T-cell (primary cell): Measurements from ENCODE around the gene SLC66A2. TPM values are rescaled to one million over a fixed set of nuclear protein-coding genes. Genes with fewer than 3 reads are reported as not detected.

Experiments
- ATAC-seq, 4 experiments: fragments of 200-7000 bp in 3 of 4; fragments of 150-1000 bp in 1 of 4; cut with Tn5 transposase; replicated peaks in 1 of 4; 1 replicate in 3 of 4; 2 replicates in 1 of 4; pipeline ENCODE4 v1.10.0; 2021; ENCODE audit warnings: moderate library complexity in 3 of 4, mild to moderate bottlenecking in 2 of 4, moderate number of reproducible peaks in 1 of 4
- CTCF ChIA-PET, 2 donors: fragments of 300-600 bp; sonication (Branson Sonifier 250); formaldehyde crosslinking; loops; one replicate each; lab custom pipeline; 2022; ENCODE audit warnings: antibody characterized with exemption in 2 of 2; lab: Charles Lee
- POLR2A ChIA-PET, 2 donors: fragments of 300-600 bp; sonication (Branson Sonifier 250); formaldehyde crosslinking; loops; one replicate each; lab custom pipeline; 2022; ENCODE audit warnings: antibody characterized with exemption in 2 of 2; lab: Charles Lee
- DNase-seq, 35 experiments: peaks; one replicate each; pipeline versions ENCODE4 v3.0.0 to v3.0.0-alpha.2; 2013 to 2023
- H3K27ac ChIP-seq: one replicate; pipeline ENCODE4 v1.5.1; 2013; ENCODE audit warnings: low read length
- H3K27me3 ChIP-seq, 2 experiments: replicated peaks in 1 of 2; 1 replicate in 1 of 2; 2 replicates in 1 of 2; pipeline versions ENCODE4 v1.6.1 to v1.7.0; 2013; ENCODE audit warnings: low read length in 1 of 2, mixed read lengths in 1 of 2; ENCODE audit not compliant: control insufficient read depth in 2 of 2, insufficient read depth in 2 of 2; ENCODE audit errors: extremely low read depth in 1 of 2
- H3K36me3 ChIP-seq, 2 donors: 1 replicate in 1 of 2; 2 replicates in 1 of 2; pipeline versions ENCODE4 v1.6.1 to v1.7.0; 2013; ENCODE audit warnings: low read length in 1 of 2; ENCODE audit not compliant: control insufficient read depth in 2 of 2, insufficient read depth in 1 of 2; ENCODE audit errors: extremely low read depth in 1 of 2
- H3K4me1 ChIP-seq, 2 experiments: 1 replicate in 1 of 2; 2 replicates in 1 of 2; pipeline versions ENCODE4 v1.6.1 to v1.7.0; 2013; ENCODE audit warnings: low read length in 2 of 2, mixed read lengths in 1 of 2; ENCODE audit not compliant: insufficient read depth in 2 of 2, control insufficient read depth in 1 of 2; ENCODE audit errors: extremely low read depth in 1 of 2
- H3K4me3 ChIP-seq, 2 donors: 1 replicate in 1 of 2; 2 replicates in 1 of 2; pipeline versions ENCODE4 v1.5.1 to v1.7.0; 2013; ENCODE audit warnings: mild to moderate bottlenecking in 2 of 2, low read length in 1 of 2, moderate library complexity in 1 of 2; ENCODE audit not compliant: control insufficient read depth in 1 of 2; ENCODE audit errors: extremely low read depth in 1 of 2
- H3K9me3 ChIP-seq: 2 replicates; pipeline ENCODE4 v1.7.0; 2013
- H3K27ac Mint-ChIP-seq, 2 donors: one replicate each; pipeline ENCODE4 v1.8.0; 2020 to 2021; ENCODE audit warnings: mild to moderate bottlenecking in 2 of 2, mixed read lengths in 2 of 2
- H3K27me3 Mint-ChIP-seq, 2 donors: one replicate each; pipeline ENCODE4 v1.8.0; 2021 to 2022; ENCODE audit warnings: mixed read lengths in 2 of 2
- H3K36me3 Mint-ChIP-seq: one replicate; pipeline ENCODE4 v1.8.0; 2021; ENCODE audit warnings: mixed read lengths
- H3K4me1 Mint-ChIP-seq, 3 donors: one replicate each; pipeline ENCODE4 v1.8.0; 2020 to 2022; ENCODE audit warnings: mixed read lengths in 3 of 3, mild to moderate bottlenecking in 1 of 3
- H3K4me3 Mint-ChIP-seq, 3 donors: one replicate each; pipeline ENCODE4 v1.8.0; 2020 to 2022; ENCODE audit warnings: mild to moderate bottlenecking in 3 of 3, mixed read lengths in 3 of 3, moderate library complexity in 3 of 3
- H3K9me3 Mint-ChIP-seq, 3 donors: one replicate each; pipeline ENCODE4 v1.8.0; 2020 to 2022; ENCODE audit warnings: mixed read lengths in 3 of 3
- WGBS: methylation state at CpG from one replicate; pipeline ENCODE4 v1.1.5; 2013; ENCODE audit warnings: missing lambda C conversion rate; ENCODE audit not compliant: insufficient coverage; 5-methylcytosine and 5-hydroxymethylcytosine counted together
- total RNA-seq, 35 experiments: library from RNA in 6 of 35; stranded (reverse) in 6 of 35; fragments of 120-200 nt in 1 of 35; gene quantifications; one replicate each; pipeline versions ENCODE4 v1.2.1 to v1.2.4 and lab custom pipeline; 2013 to 2026

SLC66A2 gene
- total RNA-seq, 5 donors from 2014 or later (not counting 1 experiment from before 2014, with no cell fraction given) = 28.4 to 66.5 (median 37.6) TPM

DNA sequence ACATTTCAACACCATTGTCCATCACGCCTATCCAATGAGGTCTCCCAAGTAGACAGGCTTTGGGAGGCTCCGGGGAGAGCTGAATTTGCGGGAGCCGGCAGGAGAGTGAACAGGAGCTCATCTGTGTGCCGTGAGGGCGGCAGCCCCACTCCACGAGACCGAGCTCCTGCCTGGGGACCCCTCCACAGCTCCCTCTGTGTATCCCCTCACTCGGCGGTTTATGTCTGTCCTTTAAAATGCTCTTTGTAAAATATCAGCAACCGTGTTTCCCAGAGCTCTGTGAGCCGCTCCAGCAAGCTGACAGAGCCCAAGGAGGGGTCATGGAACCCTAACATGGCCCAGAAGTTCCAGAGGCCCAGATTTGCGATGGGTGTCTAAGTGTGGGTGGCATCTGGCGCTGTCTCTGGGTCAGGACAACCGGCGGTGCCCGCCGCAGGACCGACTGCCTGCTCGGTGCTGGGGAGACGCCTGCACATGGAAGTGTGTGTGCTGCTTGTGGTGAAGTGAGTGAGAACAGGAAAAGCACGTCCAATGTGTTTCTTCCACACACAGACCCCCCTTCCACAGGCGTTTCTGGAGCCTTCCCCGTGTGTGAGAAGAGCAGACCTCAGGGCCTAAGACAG lies 34.8 kb downstream of the SLC66A2 start:
- CTCF ChIA-PET = interaction anchor here in 1 of 2 donors (0.5 kb wide), 1 partner anchor 10 kb away, joined by 4 read pairs; no protein-coding TSS in a partner anchor
- no peak for DNase-seq
- H3K36me3 Mint-ChIP-seq = peaks cover 35% of the 10 kb centered on the region
- WGBS = 99% methylated on average over 14 of the region's 24 CpGs
- no peak overlapping the region for H3K4me3 Mint-ChIP-seq
- Histone ChIP-seq H3K27me3 (no peaks in the 10 kb centered on the region), H3K4me3 (no peak overlapping the region), H3K9me3 (no peaks in the 10 kb centered on the region), H3K27ac (no peak overlapping the region), H3K4me1 (peaks cover 9 to 29% of the 10 kb centered on the region in 2 experiments), H3K36me3 (peaks cover 9 to 13% of the 10 kb centered on the region in 2 donors)
- H3K27ac Mint-ChIP-seq = no peak overlapping the region
- no peaks in the 10 kb centered on the region for H3K27me3 Mint-ChIP-seq
- no peaks in the 10 kb centered on the region for H3K9me3 Mint-ChIP-seq
- no peak for ATAC-seq
- POLR2A ChIA-PET = no interaction called here
- peaks cover 19 to 33% (median 26%) of the 10 kb centered on the region in 3 donors for H3K4me1 Mint-ChIP-seq

DNA sequence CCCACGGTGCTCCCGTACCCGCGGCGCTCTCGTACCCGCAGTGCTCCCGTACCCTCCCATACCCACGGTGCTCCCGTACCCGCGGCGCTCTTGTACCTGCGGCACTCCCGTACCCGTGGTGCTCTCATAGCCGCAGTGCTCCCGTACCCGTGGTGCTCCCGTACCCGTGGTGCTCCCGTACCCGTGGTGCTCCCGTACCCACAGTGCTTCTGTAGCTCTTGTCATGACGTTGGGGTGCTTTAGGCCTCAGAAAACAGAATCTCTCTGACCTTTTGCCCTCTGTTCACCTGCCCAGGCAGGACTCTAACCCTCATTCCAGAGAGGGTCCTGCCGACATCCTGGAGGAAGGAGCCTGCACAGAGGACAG lies 35.3 kb downstream of the SLC66A2 start:
- DNase-seq (no peak), ATAC-seq (no peak)
- no peak overlapping the region for H3K4me3 ChIP-seq
- H3K9me3 ChIP-seq = no peaks in the 10 kb centered on the region
- no peak overlapping the region for H3K4me3 Mint-ChIP-seq
- peaks cover 35% of the 10 kb centered on the region for H3K36me3 Mint-ChIP-seq
- H3K4me1 ChIP-seq = peaks cover 9 to 32% of the 10 kb centered on the region in 2 experiments
- peaks cover 19 to 33% (median 26%) of the 10 kb centered on the region in 3 donors for H3K4me1 Mint-ChIP-seq
- no peaks in the 10 kb centered on the region for H3K27me3 ChIP-seq
- ChIA-PET CTCF (no interaction called here), POLR2A (no interaction called here)
- H3K27ac ChIP-seq = no peak overlapping the region
- no peaks in the 10 kb centered on the region for H3K9me3 Mint-ChIP-seq
- no peak overlapping the region for H3K27ac Mint-ChIP-seq
- peaks cover 9 to 13% of the 10 kb centered on the region in 2 donors for H3K36me3 ChIP-seq
- no peaks in the 10 kb centered on the region for H3K27me3 Mint-ChIP-seq
- WGBS = 74% methylated on average over 12 of the region's 26 CpGs

DNA sequence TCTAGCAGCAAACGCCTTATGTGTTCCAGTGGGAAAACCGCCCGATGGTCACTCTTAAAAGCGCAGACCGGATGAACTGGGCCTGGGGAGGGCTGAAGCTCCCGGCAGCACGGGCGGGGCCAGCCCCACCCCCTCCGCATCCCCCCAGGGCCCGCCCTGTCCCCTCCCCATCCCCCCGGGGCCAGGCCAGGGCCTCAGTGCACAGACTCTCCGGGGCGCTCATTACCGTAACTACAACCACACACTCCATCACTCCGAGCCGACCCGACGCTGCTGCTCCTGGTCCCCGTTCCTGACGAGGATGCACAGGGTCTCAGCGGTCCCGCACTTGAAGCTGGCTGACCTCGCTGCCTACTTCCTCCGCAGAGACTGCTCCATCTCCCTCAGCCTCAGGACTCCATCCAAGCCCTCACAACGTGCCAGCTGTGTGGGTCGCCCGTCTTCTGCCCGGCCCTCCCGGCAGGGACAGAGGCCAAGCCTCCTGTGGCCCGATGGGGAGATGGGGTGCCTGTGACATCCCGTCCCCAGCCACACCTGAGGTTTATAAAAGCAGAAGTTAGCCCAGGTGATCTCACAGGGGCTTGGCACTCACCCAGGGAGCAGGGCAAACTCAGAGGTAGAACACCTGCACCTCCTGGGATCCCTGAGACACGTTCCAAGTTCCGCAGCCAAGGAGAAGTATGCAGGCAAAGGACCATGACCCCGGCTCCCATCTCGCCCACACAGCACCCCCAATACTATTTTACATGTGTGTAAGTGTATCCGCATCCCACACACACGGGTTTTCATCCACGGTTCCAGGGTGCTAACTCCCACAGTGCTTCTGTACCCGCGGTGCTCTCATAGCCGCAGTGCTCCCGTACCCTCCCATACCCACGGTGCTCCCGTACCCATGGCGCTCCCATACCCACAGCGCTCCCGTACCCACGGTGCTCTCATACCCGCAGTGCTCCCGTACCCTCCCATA lies 36.0 kb downstream of the SLC66A2 start:
- Mint-ChIP-seq H3K27ac (no peak overlapping the region), H3K27me3 (no peaks in the 10 kb centered on the region), H3K36me3 (peaks cover 35% of the 10 kb centered on the region), H3K4me3 (no peak overlapping the region), H3K4me1 (peaks cover 20 to 35% (median 29%) of the 10 kb centered on the region in 3 donors), H3K9me3 (no peaks in the 10 kb centered on the region)
- Histone ChIP-seq H3K4me3 (no peak overlapping the region), H3K36me3 (peaks cover 9 to 13% of the 10 kb centered on the region in 2 donors), H3K27me3 (no peaks in the 10 kb centered on the region), H3K4me1 (peaks cover 9 to 32% of the 10 kb centered on the region in 2 experiments), H3K9me3 (no peaks in the 10 kb centered on the region), H3K27ac (no peak overlapping the region)
- CTCF ChIA-PET = no interaction called here
- ATAC-seq = no peak
- 94% methylated on average over 40 of the region's 50 CpGs for WGBS
- no peak for DNase-seq
- POLR2A ChIA-PET = no interaction called here

DNA sequence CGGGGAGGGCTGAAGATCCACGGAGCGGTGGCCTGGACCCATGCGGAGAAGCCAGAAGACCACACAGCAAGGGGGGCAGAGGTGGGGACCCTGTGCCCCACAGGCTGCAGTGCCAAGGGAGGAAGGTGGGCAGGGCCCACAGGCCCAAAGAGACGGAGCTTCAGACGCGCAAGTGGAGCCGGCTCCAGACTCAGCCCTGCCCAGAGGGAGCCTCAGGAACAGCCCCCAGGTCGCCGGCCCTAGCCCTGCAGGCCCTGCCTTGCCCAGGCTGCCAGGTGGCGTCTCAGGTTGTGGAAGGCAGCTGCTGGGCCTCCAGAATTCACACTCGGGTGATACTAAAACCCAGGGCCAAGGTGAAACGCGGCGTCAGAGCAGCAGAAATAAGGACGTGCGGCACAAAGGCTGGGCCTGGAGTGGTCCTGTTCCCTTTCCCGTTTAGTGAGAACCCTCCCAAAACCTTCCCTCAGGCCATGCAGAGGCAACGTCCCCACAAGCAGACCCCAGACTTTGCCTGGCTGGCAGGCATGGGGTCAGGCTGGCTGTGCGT lies 36.8 kb downstream of the SLC66A2 start:
- Histone ChIP-seq H3K27ac (no peak overlapping the region), H3K4me1 (peaks cover 9 to 32% of the 10 kb centered on the region in 2 experiments), H3K36me3 (peaks cover 9 to 13% of the 10 kb centered on the region in 2 donors), H3K9me3 (no peaks in the 10 kb centered on the region), H3K27me3 (no peaks in the 10 kb centered on the region), H3K4me3 (no peak overlapping the region)
- Mint-ChIP-seq H3K36me3 (peaks cover 35% of the 10 kb centered on the region), H3K9me3 (no peaks in the 10 kb centered on the region), H3K27ac (peak overlapping the region; percentile 83 to 89), H3K4me3 (peak overlapping the region in 1 of 3 donors; percentile 64), H3K27me3 (no peaks in the 10 kb centered on the region), H3K4me1 (peaks cover 21 to 38% (median 30%) of the 10 kb centered on the region in 3 donors)
- WGBS = 89% methylated on average over 14 of the region's 20 CpGs
- ChIA-PET CTCF (interaction anchor here in 1 of 2 donors (0.7 kb wide), 1 partner anchor 168 kb away, joined by 3 read pairs; no protein-coding TSS in a partner anchor), POLR2A (no interaction called here)
- peak in 2 of 4 experiments; percentile 6 to 30 for ATAC-seq
- no peak for DNase-seq

DNA sequence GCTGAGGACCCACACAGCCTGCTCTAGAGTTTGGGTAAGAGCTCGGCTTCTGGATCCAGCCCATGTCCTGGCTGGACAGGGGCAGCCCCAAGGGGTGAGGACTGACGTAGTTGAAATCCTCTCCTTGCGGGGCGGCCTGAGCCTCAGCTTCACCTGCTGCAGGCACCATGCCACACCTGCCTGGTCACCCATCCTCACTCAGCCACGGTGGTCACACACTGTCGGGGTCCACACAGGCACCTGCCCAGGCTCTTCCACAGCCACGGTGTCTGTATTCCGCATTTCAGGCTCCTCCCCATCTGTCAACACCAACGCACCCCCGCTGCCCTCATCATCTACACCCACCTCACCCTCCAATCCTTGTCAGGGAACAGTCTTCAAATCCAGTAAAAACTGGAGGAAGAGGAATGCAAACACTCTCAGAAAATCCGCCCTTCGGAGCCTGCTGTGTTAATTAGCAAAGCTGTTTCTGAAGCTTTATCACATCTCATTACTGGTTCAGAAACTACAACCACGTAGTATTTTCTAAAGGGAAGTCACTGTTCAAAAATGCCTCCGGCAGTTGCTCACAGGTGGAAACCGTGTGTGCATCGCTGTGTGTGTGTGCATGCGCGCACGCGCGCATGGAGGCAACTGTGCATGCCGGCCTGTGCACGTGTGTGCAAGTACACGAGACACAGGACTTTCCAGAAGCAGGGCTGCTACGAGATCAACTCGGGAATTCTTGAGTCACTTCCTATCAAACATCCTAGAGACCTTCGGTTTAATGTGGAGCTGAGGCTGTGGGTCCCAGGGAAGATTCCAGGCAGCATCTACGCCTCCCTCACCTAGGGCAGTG lies 38.2 kb downstream of the SLC66A2 start:
- no peak overlapping the region for H3K4me3 ChIP-seq
- H3K36me3 ChIP-seq = peaks cover 4 to 5% of the 10 kb centered on the region in 2 donors
- peaks cover 21 to 38% (median 30%) of the 10 kb centered on the region in 3 donors for H3K4me1 Mint-ChIP-seq
- peaks cover 9 to 32% of the 10 kb centered on the region in 2 experiments for H3K4me1 ChIP-seq
- no peaks in the 10 kb centered on the region for H3K9me3 ChIP-seq
- CTCF ChIA-PET = no interaction called here
- H3K27ac Mint-ChIP-seq = peak overlapping the region; percentile 64 to 89
- peaks cover 39% of the 10 kb centered on the region for H3K36me3 Mint-ChIP-seq
- 88% methylated on average over 18 of the region's 28 CpGs for WGBS
- H3K27me3 Mint-ChIP-seq = no peaks in the 10 kb centered on the region
- no peaks in the 10 kb centered on the region for H3K27me3 ChIP-seq
- no peaks in the 10 kb centered on the region for H3K9me3 Mint-ChIP-seq
- peak overlapping the region; percentile 8 for H3K27ac ChIP-seq
- no peak for ATAC-seq
- DNase-seq = no peak
- POLR2A ChIA-PET = interaction anchor here in 1 of 2 donors (0.5 kb wide), 1 partner anchor 22 kb away, joined by 3 read pairs; no protein-coding TSS in a partner anchor
- H3K4me3 Mint-ChIP-seq = peak overlapping the region in 2 of 3 donors; percentile 5 to 64
